Stimulated activated CD4-positive, alpha-beta T cell treated with anti-CD3 and anti-CD28 coated beads, TNF-alpha, amount 100 ng/mL, for 1 hour (primary cell): ENCODE results near the gene EYA4.

ENCODE experiments used
- DNase-seq, 3 donors: peaks; one replicate each; pipeline ENCODE4 v3.0.0-alpha.2; 2020; ENCODE audit warnings: low read depth in 3 of 3, low spot score in 1 of 3

EYA4 gene

DNA sequence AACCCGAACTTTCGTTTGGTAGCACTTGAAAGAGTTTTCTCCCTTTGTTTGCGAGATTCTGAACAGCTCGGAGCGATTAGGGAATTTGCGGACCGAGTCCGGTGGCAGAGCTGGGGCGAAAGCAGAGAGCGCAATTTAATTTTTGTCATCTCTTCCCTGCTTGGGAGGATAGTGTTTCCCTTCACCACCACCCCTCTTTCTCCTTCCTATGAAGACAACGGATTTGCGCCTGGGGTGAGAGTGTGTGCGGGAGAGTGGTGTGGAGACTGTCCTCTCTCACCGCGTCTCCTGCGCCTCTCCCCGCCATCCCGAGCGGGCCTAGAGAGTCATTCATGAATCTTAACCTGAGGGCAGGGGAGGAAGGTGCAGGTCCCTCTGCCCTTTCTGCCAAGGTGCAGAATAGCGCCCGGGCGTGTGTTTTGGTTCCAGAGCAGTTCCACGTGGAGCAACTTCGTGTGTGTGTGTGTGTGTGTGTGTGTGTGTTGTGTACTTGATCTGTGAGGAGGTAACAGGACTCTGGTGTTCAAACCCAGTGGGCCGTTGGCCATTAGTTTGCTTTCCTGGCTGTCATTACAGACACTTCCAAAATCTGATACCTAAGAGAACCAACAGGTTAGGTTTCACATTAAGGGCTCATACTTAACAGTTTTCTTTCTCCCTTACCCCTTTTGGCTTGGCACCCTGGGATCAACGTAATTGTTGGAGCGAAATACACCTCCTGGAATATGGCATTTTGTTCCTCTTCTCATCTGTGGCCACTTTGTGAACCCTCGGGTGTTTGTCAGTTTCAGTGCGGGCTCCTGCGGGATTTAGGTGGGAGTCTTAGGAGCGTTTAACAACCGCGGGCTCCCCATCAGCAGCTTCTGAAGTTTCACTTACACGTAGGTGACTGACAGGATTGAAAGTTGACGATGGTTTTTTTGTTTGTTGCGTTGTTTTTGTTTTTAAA is 1.8 kb downstream of the EYA4 start:
- DNase-seq, result no peak

DNA sequence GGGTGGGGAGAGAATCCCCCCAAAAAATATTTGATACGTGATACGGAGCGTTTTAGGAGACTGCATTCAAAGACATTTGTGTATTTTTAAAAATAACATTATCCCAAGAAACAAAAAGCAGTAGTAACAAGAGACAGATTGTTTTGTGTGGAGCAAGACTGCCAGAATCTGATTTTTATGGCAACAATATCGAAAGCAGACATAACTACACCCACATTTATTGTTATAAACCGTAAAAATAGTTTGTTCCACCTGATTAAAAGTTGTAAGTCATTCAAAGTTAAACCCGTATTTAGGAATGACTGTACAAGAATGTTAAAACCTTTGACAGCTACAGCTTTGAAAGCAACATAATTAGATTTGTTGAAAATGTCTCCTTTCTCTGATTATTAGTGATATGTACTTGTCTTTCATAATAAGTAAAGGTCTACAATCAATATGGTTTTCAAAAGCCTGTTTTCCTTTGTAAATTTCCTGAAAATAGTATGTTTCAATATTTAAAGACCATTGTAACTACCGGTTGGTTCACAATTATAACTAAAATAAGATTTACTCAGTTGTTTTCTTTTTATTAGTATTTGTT is 2.7 kb downstream of the EYA4 start:
- no peak for DNase-seq

DNA sequence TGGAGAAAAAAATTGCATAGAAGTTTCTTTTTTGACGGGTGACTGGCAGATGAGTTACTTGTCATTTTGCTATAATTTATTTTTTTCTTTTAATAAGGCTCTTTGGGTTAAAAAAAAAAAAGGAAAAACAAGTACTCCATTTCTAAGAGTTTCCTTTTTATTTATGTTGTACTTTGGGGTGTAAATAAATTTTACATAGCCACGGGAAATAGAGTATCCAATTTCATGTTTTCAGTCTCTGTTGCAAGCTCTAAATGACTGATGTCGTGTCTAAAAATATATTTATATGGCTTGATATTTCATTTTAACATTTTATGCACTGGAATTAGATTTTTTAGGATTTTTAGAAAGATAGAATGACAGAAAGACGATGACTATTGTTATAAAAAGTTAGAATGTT is 3.4 kb downstream of the EYA4 start:
- DNase-seq, result no peak

DNA sequence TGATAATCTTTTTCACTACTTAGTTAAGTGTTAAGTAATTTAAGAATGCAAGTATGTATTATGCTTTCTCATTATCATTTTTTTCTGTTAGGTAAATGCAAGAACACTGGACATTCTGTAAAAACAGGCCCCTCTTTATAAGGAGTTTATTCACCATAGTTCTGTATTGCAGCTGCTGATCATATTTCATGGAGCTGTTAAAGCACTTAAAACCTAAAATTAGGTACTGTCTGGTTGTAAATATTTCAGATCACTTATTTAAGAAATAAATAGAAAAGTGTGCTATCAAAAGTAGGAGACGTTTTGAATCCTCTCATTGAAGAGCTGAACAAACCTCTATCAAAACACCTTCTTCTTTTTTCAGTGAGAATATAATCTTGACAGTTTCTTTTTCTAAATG is 3.9 kb downstream of the EYA4 start:
- no peak for DNase-seq

DNA sequence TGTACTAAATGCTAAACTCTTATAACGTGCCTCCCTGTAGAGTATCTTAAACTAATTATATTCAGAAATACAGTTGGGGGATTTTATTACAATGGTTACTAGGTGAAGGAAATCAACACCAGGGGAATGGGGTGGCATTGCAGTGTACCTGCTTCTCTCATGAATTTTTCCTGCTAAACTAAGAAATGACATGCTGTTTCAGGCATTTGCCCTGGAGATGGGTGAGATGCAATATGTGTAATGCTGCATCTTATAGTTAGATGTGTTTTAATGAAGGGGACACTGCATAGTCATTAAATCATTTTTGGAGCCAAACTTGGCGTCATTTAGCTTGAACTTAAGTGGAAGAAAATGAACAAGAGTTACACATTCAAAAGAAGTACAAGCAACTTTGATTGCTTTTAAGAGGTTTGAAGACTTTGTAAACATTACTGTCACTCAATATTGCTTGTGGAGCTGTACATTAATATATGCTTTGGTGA is 4.3 kb downstream of the EYA4 start:
- no peak for DNase-seq

DNA sequence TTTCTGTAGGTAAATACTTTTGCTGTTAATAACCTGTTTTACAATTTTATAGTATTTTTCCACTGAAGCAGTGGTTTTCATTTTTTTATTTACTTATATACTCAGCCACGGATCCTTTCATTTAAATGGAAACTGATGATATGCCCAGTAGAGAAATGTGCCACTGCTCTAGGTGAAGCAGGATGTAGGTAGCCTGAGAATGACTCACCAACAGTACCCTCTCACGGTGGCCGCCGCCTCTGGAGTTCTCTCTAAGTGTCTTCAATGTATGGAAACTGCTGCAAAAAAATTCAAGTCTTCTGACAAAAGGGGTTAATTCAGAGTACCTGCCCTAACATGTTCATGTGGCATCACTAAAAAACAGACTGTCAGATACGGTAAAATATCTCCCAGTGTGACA is 6.4 kb downstream of the EYA4 start:
- no peak for DNase-seq

DNA sequence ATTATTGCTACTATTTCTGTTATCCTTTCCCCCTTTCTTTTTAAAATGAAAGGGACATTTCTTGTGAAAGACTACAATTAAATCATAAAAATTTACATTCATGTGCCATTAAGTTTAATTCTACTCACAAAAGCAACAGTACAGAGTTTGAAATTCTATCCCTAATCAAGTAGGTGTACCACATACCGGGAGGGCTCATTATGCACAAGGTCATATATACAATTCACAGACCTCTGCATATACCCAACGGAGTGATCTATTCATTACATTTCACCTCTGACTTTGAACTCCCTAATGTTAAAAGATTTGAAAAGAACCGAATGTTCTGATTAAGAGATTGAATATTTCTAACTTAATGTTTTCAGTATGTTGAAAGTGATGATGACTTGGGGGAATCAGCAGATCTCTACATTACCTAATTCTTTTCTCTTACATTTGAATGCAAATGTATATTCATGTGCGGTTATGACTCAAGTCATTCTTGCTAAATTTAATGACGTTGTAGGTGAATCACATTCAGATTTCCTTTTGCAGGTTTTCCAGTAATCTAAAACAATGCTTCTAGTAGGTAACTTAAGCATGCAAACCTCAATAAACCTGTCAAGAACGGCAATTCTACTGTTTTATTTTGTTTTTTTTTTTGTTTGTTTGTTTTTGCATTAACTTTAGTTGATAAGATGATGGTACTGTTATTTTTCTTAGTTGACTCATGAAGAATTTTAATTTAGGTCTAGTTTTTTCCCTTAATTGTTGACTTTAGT is 7.3 kb downstream of the EYA4 start:
- no peak for DNase-seq

DNA sequence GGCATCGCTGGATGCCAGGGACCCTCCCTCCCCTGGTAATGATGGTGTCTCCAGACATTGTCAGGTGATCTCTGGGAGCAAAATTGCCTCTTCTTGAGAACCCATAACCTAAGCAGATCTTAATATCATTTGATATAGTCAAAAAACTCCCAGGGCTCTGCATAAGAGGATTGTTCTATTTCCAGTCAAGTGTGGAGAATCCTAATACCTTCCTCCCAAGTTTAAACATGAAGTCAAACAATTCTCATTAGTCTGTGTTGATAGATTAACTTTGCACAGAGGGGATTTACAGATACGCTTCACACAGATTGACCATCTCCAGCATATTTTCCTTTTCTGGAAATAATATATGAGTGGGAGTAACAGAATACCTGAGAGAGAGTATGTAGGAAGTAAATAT is 10.5 kb downstream of the EYA4 start:
- no peak for DNase-seq

DNA sequence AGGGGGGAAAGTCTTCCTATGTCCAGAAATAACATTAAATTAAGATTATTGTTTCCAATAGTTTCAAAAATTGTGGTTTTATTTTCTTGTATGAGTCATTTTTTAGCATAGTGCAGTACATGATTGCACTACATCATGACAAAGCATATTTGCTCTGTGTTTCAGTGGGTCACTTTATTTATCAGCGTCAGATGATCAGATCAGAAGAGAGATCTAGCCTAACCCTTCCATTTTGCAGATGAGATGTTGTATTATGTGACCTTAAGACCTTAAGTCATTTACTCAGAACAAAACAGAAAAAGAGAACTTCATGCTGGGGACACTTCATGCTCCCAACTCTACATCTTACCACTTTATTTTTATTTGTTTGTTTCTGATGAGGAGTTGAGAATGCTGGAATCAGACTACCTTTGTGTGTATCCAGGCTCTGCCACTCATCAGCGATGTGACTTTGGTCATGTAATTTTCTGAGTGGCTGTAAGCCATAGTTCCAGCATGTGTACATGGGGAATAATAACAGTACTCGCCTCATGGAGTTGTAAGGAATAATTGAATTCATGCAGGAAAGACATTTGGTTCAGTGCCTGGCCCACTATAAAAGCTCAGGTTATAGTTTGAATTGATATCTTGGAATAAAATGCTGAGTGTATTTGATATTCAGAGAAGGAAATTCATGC is 13.5 kb downstream of the EYA4 start:
- DNase-seq, result no peak

DNA sequence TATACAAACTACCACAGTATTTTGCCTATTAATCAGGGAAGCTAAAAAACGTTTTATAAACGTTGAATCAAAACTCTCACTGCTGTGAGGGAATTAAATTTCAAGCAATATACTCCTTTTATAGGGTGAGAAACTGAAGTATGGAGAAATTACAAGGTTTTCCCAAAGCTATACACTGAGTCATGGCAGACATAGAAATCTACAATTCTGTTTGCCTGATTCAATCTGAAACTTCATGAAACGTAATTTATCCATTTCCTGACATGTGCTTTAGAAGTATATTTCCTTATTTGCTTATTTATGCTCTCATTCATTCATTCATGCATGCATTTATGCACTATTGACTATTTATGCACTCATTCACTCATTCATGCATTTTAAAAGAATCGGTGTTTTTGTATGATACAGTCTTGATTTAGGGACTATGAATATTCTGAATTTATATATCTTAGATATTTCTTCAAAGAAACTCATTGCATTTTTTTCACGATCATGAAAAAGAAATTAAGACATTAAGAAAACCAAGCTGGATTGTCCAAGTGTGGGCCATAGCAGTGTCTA is 16.5 kb downstream of the EYA4 start:
- no peak for DNase-seq

DNA sequence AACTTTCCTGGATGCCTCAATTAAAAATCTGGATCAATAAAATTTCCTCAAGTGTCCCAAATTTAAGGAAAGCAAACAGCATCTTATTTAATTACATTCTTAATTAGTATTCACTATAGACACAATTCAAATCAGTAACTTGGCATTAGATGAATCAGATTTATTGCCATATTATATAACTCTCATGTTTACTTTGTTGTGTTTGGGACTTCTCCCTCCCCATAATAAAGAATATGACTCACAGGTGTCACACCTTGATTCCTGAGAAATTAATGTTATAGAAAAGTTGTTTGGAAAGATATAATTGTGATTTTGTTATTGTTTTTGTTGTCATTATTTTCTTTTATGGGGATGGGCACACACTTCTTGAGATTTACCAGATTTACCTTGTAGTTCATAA is 18.4 kb downstream of the EYA4 start:
- no peak for DNase-seq

DNA sequence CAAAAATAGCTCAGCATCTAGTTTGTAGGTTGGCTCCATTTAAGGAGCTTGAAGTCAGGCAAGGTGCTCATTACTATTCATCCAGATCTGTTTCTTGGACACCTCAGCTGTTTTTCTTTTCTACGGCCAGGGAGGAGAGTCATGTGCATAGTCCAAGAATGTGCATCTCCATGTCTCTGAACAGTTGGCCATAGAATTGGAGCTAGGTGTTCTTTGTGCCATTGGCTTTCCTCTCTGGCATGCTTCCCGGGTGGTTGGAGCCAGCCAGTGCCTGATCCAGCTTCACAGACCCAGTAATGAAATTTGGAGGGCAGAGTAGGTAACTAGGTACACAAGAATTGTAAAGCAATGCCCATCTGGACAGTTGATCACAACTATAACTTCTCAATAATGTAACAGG is 21.6 kb downstream of the EYA4 start:
- no peak for DNase-seq

DNA sequence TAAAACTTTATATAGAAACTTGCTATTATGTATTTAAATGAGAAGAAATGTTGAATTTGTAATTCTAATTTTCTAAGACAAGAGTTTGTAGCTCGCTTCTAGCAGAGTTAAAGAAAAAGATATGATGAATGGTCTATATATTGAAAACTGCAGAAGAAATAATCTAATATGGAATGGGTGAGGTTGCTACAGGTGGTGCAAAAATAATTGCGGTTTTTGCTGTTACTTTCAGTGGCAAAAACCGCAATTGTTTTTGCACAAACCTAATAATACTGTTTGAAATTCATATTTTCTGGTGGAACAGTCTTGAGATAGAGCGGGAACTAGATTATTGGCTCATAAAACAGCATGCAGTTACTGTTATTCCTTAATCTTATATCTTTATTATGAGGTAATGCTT is 23.9 kb downstream of the EYA4 start:
- DNase-seq, result no peak

DNA sequence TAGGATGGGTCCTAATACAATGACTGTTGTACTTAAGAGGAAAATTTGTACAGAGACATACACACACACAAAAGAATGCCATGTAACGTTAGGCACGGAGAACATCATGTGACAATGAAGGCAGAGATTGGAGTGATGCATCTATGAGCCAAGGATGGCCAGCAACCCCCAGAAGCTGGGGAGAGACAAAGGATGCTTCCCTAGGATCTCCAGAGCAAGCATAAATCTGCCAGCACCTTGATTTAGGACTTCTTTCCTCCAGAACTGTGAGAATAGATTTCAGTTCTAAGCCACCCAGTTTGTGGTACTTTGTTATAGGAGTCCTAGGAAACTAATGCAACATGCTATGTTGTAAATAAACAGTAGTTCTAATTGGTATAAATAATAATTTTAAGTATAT is 25.0 kb downstream of the EYA4 start:
- DNase-seq, result no peak

DNA sequence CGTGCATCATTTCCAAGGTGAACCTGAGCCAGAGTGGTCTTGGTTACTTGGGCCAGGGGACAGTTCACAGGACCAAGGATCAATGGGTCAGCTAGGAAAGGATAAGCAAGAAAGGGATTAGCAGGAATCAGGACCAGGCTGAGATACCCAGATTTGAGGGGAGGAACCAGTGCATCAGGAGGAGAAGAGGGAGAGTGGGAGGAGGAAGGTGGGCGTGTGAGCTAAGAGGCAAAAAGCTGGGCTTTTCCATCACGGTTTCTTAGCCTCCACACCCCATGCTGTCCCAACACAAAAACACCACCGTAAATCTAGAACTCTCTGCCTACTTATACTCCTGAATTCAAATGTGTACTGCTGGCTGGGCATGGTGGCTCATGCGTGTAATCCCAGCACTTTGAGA is 27.5 kb downstream of the EYA4 start:
- DNase-seq, result no peak

DNA sequence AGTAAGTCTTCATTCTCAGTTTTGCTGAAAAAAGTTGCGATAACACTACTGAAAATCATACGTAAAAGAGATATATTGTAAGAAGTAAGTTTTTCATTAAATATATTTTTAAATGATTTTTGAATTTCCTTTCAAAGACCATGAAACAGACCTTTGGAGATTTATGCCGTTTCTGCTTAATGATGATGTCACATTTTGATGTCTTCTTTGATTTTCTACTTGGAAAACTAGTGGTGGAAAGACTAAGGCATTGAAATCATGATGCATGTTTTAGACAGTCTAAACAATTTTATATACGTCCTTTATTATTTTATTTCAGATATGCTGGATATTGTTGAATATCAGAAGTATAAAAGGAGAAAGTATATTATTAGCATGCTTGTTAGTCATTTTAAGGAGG is 33.7 kb downstream of the EYA4 start:
- DNase-seq, result no peak

DNA sequence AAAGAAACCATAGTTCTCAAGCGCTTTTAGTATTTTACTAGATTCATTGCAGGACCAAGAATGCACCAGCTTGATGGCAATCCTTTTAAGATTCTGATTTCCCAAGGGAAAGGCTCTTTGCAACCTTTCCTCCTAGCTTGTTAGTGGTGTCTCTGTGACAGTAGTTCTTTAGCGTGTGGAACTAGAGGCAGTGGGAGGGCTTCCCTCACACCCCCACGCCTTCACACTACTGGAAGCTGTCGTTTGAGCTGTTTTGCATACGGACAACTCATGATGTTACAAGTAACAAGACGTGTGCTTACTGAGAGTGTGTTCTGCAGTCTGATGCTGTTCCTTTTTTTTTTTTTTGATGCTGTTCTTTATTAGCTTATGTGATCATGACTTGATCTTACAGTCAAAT is 34.1 kb downstream of the EYA4 start:
- DNase-seq, result no peak

DNA sequence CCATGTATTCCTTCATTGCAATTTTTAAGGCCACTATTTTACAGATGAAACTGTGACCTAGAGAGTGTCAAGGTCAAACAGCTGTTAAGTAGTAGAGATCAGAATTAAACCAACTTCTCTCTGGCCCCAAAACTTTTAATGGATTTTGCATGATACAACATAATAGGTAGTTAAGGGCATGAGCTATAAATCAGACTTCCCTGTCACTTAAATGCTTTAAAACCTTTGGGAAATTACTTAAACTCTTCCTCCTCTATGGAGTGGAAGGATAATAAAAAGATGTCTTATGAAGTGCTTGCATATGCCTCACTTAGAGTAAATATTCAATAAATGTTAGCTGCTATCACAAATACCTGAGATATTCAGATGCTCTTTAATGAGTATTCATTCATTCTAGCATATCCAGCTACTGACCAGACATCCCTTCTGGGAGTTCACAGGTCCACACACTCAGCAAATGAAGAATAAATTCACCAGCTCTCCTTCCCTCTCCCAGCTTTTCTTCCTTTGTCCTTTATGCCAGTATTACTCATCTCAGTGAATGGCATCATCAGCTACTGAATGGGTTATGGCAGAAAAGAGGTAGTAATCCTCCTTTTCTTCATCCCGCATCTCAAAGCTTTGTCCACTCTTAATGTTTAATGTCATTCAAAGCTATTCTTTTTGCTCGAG is 36.2 kb downstream of the EYA4 start:
- no peak for DNase-seq

DNA sequence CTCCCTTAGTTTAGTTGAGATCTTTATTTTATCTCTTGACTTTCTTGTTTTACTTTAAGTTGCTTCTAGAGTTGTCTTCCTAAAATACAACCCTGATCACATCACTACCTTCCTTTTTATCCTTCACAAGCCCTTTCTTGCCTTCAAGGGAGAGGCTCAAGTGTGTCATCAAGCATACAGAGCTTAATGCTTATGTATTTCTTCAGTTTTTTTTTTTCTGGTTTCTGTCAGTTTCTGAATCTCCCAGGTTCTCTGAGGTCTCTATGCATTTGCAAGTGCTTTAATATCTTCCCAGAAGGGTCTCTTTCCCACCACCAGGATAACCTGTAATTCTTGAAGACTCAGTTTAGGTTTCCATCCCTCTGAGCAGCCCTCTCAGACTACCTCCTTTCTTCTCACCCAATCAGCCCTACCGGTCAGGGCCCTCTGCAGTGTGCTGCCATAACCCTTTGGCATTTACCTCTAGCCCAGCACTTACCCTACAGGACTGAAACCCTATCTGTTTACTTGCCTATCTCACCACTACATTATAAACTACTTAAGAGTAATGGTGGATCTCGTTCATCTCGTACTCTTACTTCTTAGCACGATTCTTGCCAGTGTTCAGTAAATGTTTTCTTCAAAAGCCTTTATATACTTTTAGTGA is 36.9 kb downstream of the EYA4 start:
- no peak for DNase-seq

DNA sequence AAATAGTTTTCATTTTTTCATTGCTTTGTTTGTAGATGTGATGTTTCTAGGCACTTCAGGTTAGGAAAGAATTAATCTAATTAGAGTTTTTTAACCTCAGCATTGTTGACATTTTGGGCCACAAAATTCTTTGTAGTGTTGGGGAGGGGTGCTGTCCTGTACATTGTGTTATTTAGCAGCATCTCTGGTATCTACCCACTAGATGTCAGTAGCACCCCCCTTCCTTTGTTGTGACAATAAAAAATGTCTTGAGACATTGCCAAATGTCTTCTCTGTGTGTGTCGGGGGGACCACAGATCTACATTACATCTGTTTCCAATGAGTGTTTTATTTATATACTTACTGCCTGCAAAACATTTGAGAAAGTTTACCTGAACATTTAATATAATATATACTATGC is 45.6 kb downstream of the EYA4 start:
- no peak for DNase-seq
